HG03139 (cell line): ENCODE results near the gene STK16.
A peak's percentile ranks its signal among the peaks of the same experiment; 100 is the strongest.
"Not testable (repeated sequence)": the region's sequence is repeated elsewhere in the genome, so short reads cannot be mapped to it uniquely, and the experiment has no call there.

ENCODE experiments used
- ATAC-seq: cut with Tn5 transposase; IDR thresholded peaks from one replicate; pipeline ENCODE4 v1.9.1; 2021; ENCODE audit not compliant: unreplicated experiment

Gene STK16

DNA sequence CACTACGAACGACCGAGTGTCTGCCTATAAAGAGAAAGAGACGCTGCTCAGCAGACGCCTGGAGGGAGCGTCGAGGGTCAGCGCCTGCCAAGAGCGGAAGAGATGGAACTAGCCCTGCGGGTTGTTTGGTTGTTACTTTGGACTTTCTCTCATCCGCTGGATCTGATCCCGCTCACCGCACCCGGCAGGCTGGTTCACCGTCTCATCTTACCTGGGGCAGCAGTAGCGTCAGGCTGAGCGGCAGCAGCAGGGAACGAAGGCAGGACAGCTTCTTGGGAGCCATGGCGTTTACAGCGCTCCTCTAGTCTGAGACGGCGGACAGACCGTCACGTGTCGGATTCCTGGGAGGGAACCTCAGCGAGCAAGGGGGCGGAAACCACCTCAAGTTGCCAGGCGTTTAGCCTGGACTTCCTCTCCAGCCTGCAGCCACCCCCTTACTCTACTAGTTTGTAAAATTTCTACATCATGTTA lies 2.0 kb upstream of the STK16 start:
- ATAC-seq: no peak

DNA sequence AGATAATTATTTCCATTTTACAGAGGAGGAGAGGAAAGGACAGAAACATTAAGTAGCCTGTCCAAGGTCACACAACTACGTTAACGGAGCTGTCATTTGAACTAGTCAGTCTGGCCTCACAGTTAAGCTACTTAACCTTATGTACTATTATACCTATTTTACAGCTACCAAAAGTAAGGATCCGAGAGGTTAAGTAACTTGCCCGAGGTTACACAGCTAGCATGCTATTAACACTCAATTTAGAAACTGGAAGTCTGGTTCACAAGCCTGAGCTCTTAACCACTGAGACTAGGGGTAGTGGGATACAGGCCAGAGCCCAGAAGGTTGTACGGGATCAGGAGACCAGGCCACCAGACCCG lies 511 bp upstream of the STK16 start:
- no peak for ATAC-seq

DNA sequence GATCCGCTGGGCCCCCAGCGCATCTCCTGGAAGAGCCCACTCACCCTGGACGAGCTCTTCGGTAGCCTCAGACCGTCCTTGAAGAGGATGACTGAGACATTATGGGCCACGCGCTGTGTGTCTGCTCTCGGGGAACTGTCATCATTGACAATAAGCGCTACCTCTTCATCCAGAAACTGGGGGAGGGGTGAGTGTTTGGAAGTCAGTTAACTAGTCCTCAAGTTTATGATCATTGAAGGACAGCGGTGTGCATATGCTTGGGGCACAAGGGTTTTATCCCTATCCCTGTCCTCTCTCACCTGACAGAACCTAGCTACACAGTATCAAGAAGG lies 586 bp downstream of the STK16 start:
- ATAC-seq: no peak

DNA sequence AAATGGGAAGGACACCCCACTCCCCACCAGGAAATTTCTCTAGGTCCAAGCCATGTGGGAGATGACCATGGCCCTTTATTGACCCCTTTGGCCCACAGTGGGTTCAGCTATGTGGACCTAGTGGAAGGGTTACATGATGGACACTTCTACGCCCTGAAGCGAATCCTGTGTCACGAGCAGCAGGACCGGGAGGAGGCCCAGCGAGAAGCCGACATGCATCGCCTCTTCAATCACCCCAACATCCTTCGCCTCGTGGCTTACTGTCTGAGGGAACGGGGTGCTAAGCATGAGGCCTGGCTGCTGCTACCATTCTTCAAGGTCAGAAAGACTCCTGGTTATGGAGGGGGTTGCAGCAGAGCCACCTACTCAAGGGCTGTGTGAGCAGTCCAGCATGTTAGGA lies 1.3 kb downstream of the STK16 start:
- no peak for ATAC-seq

- no peak for ATAC-seq
Observed at GRCh38 chr2:219247678-219248642, 2.7 kb downstream of the STK16 start.

- ATAC-seq: no peak
Observed at GRCh38 chr2:219248845-219249202, 3.5 kb downstream of the STK16 start.

DNA sequence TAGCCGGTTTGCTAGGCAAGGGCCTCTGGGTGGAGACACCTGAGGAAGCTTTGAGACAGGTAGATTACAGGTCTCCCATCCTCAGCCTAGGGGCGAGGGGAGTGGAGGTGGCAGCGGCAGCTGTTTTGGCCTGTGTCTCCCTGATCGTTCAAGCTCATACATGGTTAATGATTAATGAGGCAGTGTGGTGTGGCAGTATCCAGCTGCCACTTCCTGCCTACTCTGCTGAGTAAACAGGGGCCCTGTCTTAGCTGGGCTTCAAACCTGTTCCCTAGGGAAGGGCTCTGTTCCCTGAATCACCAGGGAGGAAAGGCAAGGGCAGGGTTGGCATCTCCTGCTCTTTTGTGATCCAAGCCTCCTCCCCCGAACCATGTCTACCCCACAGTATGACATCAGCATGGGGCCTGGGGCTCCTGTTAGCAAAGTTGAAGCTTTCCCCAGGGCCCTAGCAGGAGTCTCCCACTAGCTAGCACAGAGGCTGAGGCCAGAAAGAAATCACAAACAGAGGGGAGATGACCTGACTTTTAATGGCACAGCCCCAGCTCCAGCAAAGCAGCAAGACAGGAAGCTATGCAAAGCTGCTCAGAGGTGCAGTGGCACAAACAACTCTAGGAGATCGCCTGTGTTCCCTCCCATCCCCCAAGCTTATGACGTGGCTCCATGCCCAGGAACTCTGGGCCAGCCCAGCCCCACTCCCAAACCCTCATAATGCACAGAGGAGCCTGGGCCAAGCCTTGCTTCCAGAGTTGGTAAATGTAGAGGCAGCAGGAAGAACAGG lies 4.1 kb downstream of the STK16 start:
- ATAC-seq: peak; percentile 38

GRCh38 chr2:219250049-219250781 lies 4.9 kb downstream of the STK16 start:
- ATAC-seq: no peak

DNA sequence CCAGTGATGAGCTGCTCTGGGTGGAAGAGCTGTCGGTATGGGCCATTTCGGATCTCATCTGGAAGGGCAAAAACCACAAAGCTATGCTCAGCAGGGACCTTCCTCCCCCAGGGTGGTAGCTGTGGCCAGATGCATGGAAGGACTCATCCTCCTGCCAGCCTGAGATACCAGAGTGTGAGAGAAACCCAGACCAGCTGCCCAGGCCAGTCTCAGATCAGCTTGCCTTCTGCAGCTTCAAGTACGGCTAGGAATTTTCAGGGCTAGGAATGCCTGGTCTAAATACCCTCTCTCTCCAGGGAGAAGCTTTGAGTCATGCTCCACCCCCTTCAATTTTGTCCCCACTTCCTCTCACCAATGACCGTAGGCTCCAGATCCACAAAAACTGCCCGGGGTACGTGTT lies 6.4 kb downstream of the STK16 start:
- no peak for ATAC-seq

DNA sequence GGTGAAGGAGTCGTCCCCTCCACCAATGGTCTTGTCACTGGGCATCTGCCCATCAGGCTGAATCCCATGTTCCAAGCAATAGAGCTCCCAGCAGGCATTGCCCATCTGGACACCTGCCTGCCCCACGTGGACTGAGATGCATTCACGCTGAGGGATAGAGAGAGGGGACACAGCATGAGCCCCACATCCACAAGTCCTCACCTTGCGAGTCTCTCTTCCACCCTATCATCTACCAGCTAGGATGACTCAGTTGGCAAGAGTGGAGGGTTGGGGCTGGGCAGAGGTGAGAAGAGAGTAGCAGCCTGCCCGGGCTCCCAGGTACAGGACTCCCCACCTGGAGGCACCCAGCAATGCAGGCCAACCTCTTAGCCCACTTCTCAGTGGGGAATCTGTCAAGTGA lies 6.8 kb downstream of the STK16 start:
- ATAC-seq: no peak

GRCh38 chr2:219252570-219252899 lies 7.3 kb downstream of the STK16 start:
- ATAC-seq: no peak

GRCh38 chr2:219252900-219253752 lies 7.8 kb downstream of the STK16 start, which contains the start of gene TUBA4B:
Gene TUBA4B, plus strand, starts transcription at chr2:219253243. Its CDS starts 165 bp downstream, at chr2:219253408.
- peak; percentile 5 for ATAC-seq

DNA sequence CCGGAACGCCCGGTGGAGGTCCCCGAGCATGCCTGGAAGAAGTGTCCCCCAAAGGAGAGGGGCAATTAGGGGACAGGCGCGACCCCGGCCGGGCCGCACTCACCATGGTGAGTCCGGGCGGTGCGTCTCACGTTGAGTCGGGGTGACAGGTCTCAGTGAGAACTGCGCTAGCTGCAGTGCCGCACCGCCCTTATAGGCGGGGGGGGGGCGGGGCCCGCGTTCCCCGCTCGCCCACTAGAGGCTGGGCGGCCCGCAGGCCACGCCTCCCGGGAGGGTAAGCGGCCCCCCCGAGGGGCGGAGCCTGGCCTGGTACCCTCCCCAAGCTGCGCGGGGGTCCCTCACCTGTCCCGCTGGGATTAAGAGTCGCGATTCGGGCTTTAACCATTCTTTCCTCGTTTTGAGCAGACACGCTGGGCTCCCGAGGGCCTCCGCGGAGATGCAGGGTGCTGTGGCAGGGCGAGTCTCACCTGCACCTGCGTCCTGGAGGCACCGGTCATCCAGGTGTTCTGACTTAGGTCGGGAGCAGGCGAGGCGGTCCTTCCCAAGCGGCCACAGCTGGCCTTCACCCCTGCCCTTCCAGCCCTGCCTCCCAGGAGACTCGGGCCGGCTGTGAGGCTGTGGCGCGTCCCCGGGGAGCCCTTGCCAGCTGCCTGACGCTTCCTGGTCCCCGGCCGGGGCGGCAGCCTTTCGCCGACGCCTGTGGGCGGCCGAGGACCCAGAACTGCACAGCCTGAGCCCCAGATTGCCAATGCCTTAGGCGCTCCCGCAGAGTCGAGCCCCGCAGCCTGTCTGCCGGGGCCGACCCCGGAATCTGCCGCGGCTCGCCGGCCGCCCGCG lies 8.7 kb downstream of the STK16 start, which contains the start of gene TUBA4A:
Gene TUBA4A, minus strand, starts transcription at position 166 of the 837 bp plus-strand sequence. Its CDS starts 60 bp downstream, at position 106.
- peak; percentile 53 for ATAC-seq

DNA sequence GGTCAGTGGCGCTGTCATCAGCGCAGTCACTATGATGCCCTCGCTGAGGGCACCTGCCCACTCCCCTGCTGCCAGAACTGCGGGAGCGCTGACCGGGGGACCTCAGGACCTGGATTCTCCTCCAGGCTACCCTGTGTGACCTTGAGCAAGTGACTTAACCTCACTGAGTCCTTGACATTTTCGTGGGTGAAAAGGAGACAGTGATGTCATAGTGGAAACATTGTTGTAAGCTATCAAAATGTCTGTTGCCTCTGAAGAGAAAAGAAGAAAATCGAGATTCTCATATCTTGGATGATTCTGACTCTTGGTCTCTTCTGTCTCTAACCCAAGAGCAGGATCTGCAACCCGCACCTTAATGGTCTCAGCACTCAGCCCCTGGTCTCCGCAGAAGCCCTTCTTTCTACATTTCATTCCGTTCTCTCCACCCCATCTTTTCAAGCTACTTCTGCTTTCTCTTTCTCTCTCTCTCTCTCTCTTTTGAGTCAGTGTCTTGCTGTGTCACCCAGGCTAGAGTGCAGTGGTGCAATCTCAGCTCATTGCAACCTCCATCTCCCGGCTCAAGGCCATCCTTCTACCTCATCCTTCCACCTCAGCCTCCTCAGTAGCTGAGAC lies 9.4 kb downstream of the STK16 start:
- ATAC-seq: no peak

GRCh38 chr2:219258942-219259341 lies 13.7 kb downstream of the STK16 start:
- ATAC-seq: not testable (repeated sequence)

DNA sequence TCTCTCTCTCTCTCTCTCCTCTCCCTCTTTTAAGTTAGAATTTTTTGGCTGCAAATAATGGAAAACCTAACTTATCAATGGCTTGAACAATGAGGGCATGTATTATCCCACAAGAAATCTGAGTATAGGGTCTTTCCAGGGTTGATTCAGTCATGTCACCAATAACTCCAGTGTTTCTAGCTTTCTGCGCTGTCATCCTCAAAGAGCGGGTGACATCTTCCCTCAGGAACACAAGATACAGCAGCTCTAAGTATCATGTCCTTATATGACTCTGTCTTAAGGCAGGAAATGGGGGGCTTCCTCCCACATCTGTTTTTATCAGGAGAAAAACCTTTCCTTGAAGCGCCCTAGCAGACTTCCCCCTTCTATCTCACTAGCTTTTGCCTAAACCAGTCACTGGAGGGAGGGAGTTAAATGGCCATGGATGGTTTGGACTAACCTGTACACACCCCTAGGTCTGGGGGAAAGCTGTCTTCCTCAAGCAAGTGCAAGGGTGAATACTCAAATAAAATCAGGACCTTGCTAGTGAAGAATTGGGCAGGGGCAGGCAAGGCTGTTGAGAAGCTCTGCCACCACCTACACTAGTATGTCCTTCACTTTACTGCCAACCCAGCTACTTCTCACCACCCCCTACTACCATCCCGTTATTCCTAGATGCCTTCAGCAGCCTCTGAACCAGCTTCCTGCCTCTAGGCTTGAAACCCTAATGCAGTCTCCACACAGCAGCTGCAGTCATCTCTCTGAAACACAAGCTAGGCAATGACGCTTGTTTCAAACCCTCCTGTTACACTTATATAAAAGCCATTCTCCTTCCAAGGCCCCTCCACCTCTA lies 16.0 kb downstream of the STK16 start:
- no peak for ATAC-seq

- ATAC-seq: no peak
Observed at GRCh38 chr2:219266232-219266631, 21.0 kb downstream of the STK16 start.

- no peak for ATAC-seq
Observed at GRCh38 chr2:219266886-219267285, 21.6 kb downstream of the STK16 start.
